ENCODE data around the gene PROCA1. TPM values are rescaled to one million over a fixed set of nuclear protein-coding genes. Genes with fewer than 3 reads are reported as not detected.

Gene PROCA1
- polyA plus RNA-seq, 3 donors from 2014 or later, result 0.59 to 1.8 (median 0.60) TPM

- Mint-ChIP-seq H3K27me3 (ENCODE audit: low read depth in 3 of 3) (no peaks in the 10 kb centered on the region), H3K4me1 (no peaks in the 10 kb centered on the region), H3K36me3 (peaks cover 7 to 32% (median 15%) of the 10 kb centered on the region in 3 donors), H3K4me3 (no peak overlapping the region), H3K9me3 (no peaks in the 10 kb centered on the region), H3K27ac (peak overlapping the region in 2 of 6 donors; percentile 30 to 43)
- DNase-seq, result no peak
Observed at GRCh38 chr17:28703552-28704218, 8.0 kb downstream of the PROCA1 start.

GRCh38 chr17:28702752-28703150 is 8.9 kb downstream of the PROCA1 start:
- Mint-ChIP-seq H3K27ac (peak overlapping the region in 1 of 6 donors; percentile 74), H3K4me3 (no peak overlapping the region), H3K27me3 (ENCODE audit: low read depth in 3 of 3) (peaks cover 0 to 3% (median 1%) of the 10 kb centered on the region in 3 donors), H3K36me3 (peaks cover 7 to 39% (median 20%) of the 10 kb centered on the region in 3 donors), H3K4me1 (no peaks in the 10 kb centered on the region), H3K9me3 (no peaks in the 10 kb centered on the region)
- DNase-seq, result no peak

GRCh38 chr17:28702026-28702751 is 9.5 kb downstream of the PROCA1 start:
- DNase-seq, result no peak
- H3K36me3 Mint-ChIP-seq, result peaks cover 4 to 42% (median 20%) of the 10 kb centered on the region in 3 donors
- H3K27me3 Mint-ChIP-seq (ENCODE audit: low read depth in 3 of 3), result peaks cover 0 to 3% (median 1%) of the 10 kb centered on the region in 3 donors
- H3K4me3 Mint-ChIP-seq, result no peak overlapping the region
- peak overlapping the region in 3 of 6 donors; percentile 2 to 33 (median 18) for H3K27ac Mint-ChIP-seq
- no peaks in the 10 kb centered on the region for H3K4me1 Mint-ChIP-seq
- no peaks in the 10 kb centered on the region for H3K9me3 Mint-ChIP-seq

- H3K4me3 Mint-ChIP-seq, result no peak overlapping the region
- H3K9me3 Mint-ChIP-seq, result no peaks in the 10 kb centered on the region
- DNase-seq, result no peak
- H3K27ac Mint-ChIP-seq, result peak overlapping the region in 1 of 6 donors; percentile 53
- peaks cover 4 to 50% (median 25%) of the 10 kb centered on the region in 3 donors for H3K36me3 Mint-ChIP-seq
- H3K27me3 Mint-ChIP-seq (ENCODE audit: low read depth in 3 of 3), result peaks cover 0 to 3% (median 1%) of the 10 kb centered on the region in 3 donors
- no peaks in the 10 kb centered on the region for H3K4me1 Mint-ChIP-seq
Observed at GRCh38 chr17:28700830-28701492, 10.7 kb downstream of the PROCA1 start.

GRCh38 chr17:28700278-28700677 is 11.4 kb downstream of the PROCA1 start:
- Mint-ChIP-seq H3K4me3 (no peak overlapping the region), H3K36me3 (peaks cover 4 to 55% (median 26%) of the 10 kb centered on the region in 3 donors), H3K27ac (no peak overlapping the region), H3K4me1 (no peaks in the 10 kb centered on the region), H3K9me3 (no peaks in the 10 kb centered on the region), H3K27me3 (ENCODE audit: low read depth in 3 of 3) (peaks cover 0 to 3% (median 1%) of the 10 kb centered on the region in 3 donors)
- DNase-seq, result no peak

- peak overlapping the region in 1 of 6 donors; percentile 3 for H3K27ac Mint-ChIP-seq
- H3K4me3 Mint-ChIP-seq, result no peak overlapping the region
- peaks cover 0 to 3% (median 1%) of the 10 kb centered on the region in 3 donors for H3K27me3 Mint-ChIP-seq (ENCODE audit: low read depth in 3 of 3)
- no peak for DNase-seq
- H3K9me3 Mint-ChIP-seq, result no peaks in the 10 kb centered on the region
- H3K36me3 Mint-ChIP-seq, result peaks cover 15 to 68% (median 42%) of the 10 kb centered on the region in 3 donors
- H3K4me1 Mint-ChIP-seq, result no peaks in the 10 kb centered on the region
Observed at GRCh38 chr17:28698253-28698941, 13.3 kb downstream of the PROCA1 start.

GRCh38 chr17:28693869-28694268 is 17.8 kb downstream of the PROCA1 start:
- no peak for DNase-seq
- H3K4me3 Mint-ChIP-seq, result no peak overlapping the region
- H3K36me3 Mint-ChIP-seq, result peaks cover 21 to 62% (median 39%) of the 10 kb centered on the region in 3 donors
- H3K9me3 Mint-ChIP-seq, result no peaks in the 10 kb centered on the region
- H3K27me3 Mint-ChIP-seq (ENCODE audit: low read depth in 3 of 3), result peaks cover 0 to 3% (median 1%) of the 10 kb centered on the region in 3 donors
- H3K4me1 Mint-ChIP-seq, result no peaks in the 10 kb centered on the region
- no peak overlapping the region for H3K27ac Mint-ChIP-seq

- peaks cover 40 to 62% (median 42%) of the 10 kb centered on the region in 3 donors for H3K36me3 Mint-ChIP-seq
- H3K9me3 Mint-ChIP-seq, result no peaks in the 10 kb centered on the region
- H3K27me3 Mint-ChIP-seq (ENCODE audit: low read depth in 3 of 3), result no peaks in the 10 kb centered on the region
- no peaks in the 10 kb centered on the region for H3K4me1 Mint-ChIP-seq
- H3K4me3 Mint-ChIP-seq, result no peak overlapping the region
- no peak overlapping the region for H3K27ac Mint-ChIP-seq
- no peak for DNase-seq
Observed at GRCh38 chr17:28689011-28689410, 22.7 kb downstream of the PROCA1 start.

GRCh38 chr17:28688481-28688880 is 23.2 kb downstream of the PROCA1 start:
- H3K4me1 Mint-ChIP-seq, result no peaks in the 10 kb centered on the region
- H3K36me3 Mint-ChIP-seq, result peaks cover 38 to 60% (median 40%) of the 10 kb centered on the region in 3 donors
- H3K27ac Mint-ChIP-seq, result peak overlapping the region in 1 of 6 donors; percentile 13
- no peaks in the 10 kb centered on the region for H3K27me3 Mint-ChIP-seq (ENCODE audit: low read depth in 3 of 3)
- no peaks in the 10 kb centered on the region for H3K9me3 Mint-ChIP-seq
- H3K4me3 Mint-ChIP-seq, result no peak overlapping the region
- DNase-seq, result no peak

GRCh38 chr17:28686296-28686695 is 25.4 kb downstream of the PROCA1 start:
- Mint-ChIP-seq H3K27ac (peak overlapping the region in 1 of 6 donors; percentile 24), H3K9me3 (no peaks in the 10 kb centered on the region), H3K4me3 (no peak overlapping the region), H3K36me3 (peaks cover 39 to 73% (median 44%) of the 10 kb centered on the region in 3 donors), H3K4me1 (no peaks in the 10 kb centered on the region), H3K27me3 (ENCODE audit: low read depth in 3 of 3) (no peaks in the 10 kb centered on the region)
- no peak for DNase-seq

GRCh38 chr17:28685366-28685765 is 26.3 kb downstream of the PROCA1 start:
- no peaks in the 10 kb centered on the region for H3K27me3 Mint-ChIP-seq (ENCODE audit: low read depth in 3 of 3)
- H3K36me3 Mint-ChIP-seq, result peaks cover 39 to 73% (median 44%) of the 10 kb centered on the region in 3 donors
- no peak for DNase-seq
- H3K4me3 Mint-ChIP-seq, result no peak overlapping the region
- no peaks in the 10 kb centered on the region for H3K9me3 Mint-ChIP-seq
- peak overlapping the region in 1 of 6 donors; percentile 64 for H3K27ac Mint-ChIP-seq
- H3K4me1 Mint-ChIP-seq, result no peaks in the 10 kb centered on the region

- Mint-ChIP-seq H3K27me3 (ENCODE audit: low read depth in 3 of 3) (no peaks in the 10 kb centered on the region), H3K36me3 (peaks cover 36 to 69% (median 41%) of the 10 kb centered on the region in 3 donors), H3K4me3 (no peak overlapping the region), H3K4me1 (no peaks in the 10 kb centered on the region), H3K27ac (no peak overlapping the region), H3K9me3 (no peaks in the 10 kb centered on the region)
- DNase-seq, result no peak
Observed at GRCh38 chr17:28684963-28685362, 26.7 kb downstream of the PROCA1 start.

- H3K36me3 Mint-ChIP-seq, result peaks cover 19 to 59% (median 30%) of the 10 kb centered on the region in 3 donors
- no peaks in the 10 kb centered on the region for H3K4me1 Mint-ChIP-seq
- H3K4me3 Mint-ChIP-seq, result no peak overlapping the region
- H3K9me3 Mint-ChIP-seq, result no peaks in the 10 kb centered on the region
- H3K27me3 Mint-ChIP-seq (ENCODE audit: low read depth in 3 of 3), result no peaks in the 10 kb centered on the region
- no peak for DNase-seq
- no peak overlapping the region for H3K27ac Mint-ChIP-seq
Observed at GRCh38 chr17:28682655-28683054, 29.0 kb downstream of the PROCA1 start.
